ENCODE data around the gene SPDYE2.
A peak's percentile ranks its signal among the peaks of the same experiment; 100 is the strongest.
"Not testable (repeated sequence)": the region's sequence is repeated elsewhere in the genome, so short reads cannot be mapped to it uniquely, and the experiment has no call there.

The SPDYE2 gene

GRCh38 chr7:102535062-102535615, 15.9 kb upstream of the SPDYE2 start:
- not testable (repeated sequence) for H3K4me3 ChIP-seq (ENCODE audit: low read depth, low read length)

- H3K4me3 ChIP-seq (ENCODE audit: low read depth, low read length): not testable (repeated sequence)
Measured at GRCh38 chr7:102540604-102541003, 10.4 kb upstream of the SPDYE2 start.

GRCh38 chr7:102542083-102542482, 8.9 kb upstream of the SPDYE2 start:
- not testable (repeated sequence) for H3K4me3 ChIP-seq (ENCODE audit: low read depth, low read length)

- not testable (repeated sequence) for H3K4me3 ChIP-seq (ENCODE audit: low read depth, low read length)
Measured at GRCh38 chr7:102542771-102543170, 8.3 kb upstream of the SPDYE2 start.

- not testable (repeated sequence) for H3K4me3 ChIP-seq (ENCODE audit: low read depth, low read length)
Measured at GRCh38 chr7:102543596-102543995, 7.4 kb upstream of the SPDYE2 start, which contains the start of gene UPK3BL2. TSS of gene UPK3BL2 (minus strand) at chr7:102543696. CDS start at chr7:102543636, 60 bp downstream.

GRCh38 chr7:102544372-102544771, 6.7 kb upstream of the SPDYE2 start:
- not testable (repeated sequence) for H3K4me3 ChIP-seq (ENCODE audit: low read depth, low read length)

- not testable (repeated sequence) for H3K4me3 ChIP-seq (ENCODE audit: low read depth, low read length)
Measured at GRCh38 chr7:102545288-102545687, 5.7 kb upstream of the SPDYE2 start.

- not testable (repeated sequence) for H3K4me3 ChIP-seq (ENCODE audit: low read depth, low read length)
Measured at GRCh38 chr7:102546353-102546752, 4.7 kb upstream of the SPDYE2 start.

GRCh38 chr7:102568620-102569019, 17.6 kb downstream of the SPDYE2 start:
- not testable (repeated sequence) for H3K4me3 ChIP-seq (ENCODE audit: low read depth, low read length)

GRCh38 chr7:102572261-102573239, 21.5 kb downstream of the SPDYE2 start, which contains the start of gene POLR2J3:
TSS of gene POLR2J3 (minus strand) at chr7:102572583. CDS start at chr7:102572521, 62 bp downstream.
- peak within 1 kb of the TSS; percentile 56 for H3K4me3 ChIP-seq (ENCODE audit: low read depth, low read length)
- peak; percentile 66 for TF ChIP-seq CTCF (IDR thresholded peaks at IDR 0.05; ENCODE audit: borderline replicate concordance, insufficient read depth, low read depth, low read length)

GRCh38 chr7:102574607-102575006, 23.6 kb downstream of the SPDYE2 start:
- not testable (repeated sequence) for H3K4me3 ChIP-seq (ENCODE audit: low read depth, low read length)

GRCh38 chr7:102576363-102576762, 25.3 kb downstream of the SPDYE2 start:
- not testable (repeated sequence) for H3K4me3 ChIP-seq (ENCODE audit: low read depth, low read length)

- H3K4me3 ChIP-seq (ENCODE audit: low read depth, low read length): not testable (repeated sequence)
Measured at GRCh38 chr7:102577315-102578240, 26.6 kb downstream of the SPDYE2 start.

GRCh38 chr7:102578486-102578885, 27.5 kb downstream of the SPDYE2 start:
- H3K4me3 ChIP-seq (ENCODE audit: low read depth, low read length): not testable (repeated sequence)

- H3K4me3 ChIP-seq (ENCODE audit: low read depth, low read length): not testable (repeated sequence)
Measured at GRCh38 chr7:102581722-102582121, 30.7 kb downstream of the SPDYE2 start.

GRCh38 chr7:102583495-102583894, 32.5 kb downstream of the SPDYE2 start:
- H3K4me3 ChIP-seq (ENCODE audit: low read depth, low read length): not testable (repeated sequence)

- not testable (repeated sequence) for H3K4me3 ChIP-seq (ENCODE audit: low read depth, low read length)
Measured at GRCh38 chr7:102589857-102590256, 38.8 kb downstream of the SPDYE2 start.

GRCh38 chr7:102592477-102593019, 41.5 kb downstream of the SPDYE2 start:
- H3K4me3 ChIP-seq (ENCODE audit: low read depth, low read length): not testable (repeated sequence)
